GM23338 (cell line): ENCODE measurements around the gene PCSK1.

ENCODE experiments used
- CREB1 ChIP-seq: fragments of 250-450 bp; sonication (Bioruptor Pico); IDR thresholded peaks from 2 replicates; pipeline ENCODE4 v1.5.0; 2020; ENCODE audit warnings: low read depth, mild to moderate bottlenecking, moderate library complexity
- EZH2 ChIP-seq: fragments of 200-600 bp; sonication (generic); IDR thresholded peaks from one replicate; pipeline ENCODE4 v1.8.0; 2017; ENCODE audit warnings: antibody characterized with exemption, mild to moderate bottlenecking, low read depth; ENCODE audit not compliant: unreplicated experiment
- EZH2phosphoT487 ChIP-seq: fragments of 200-600 bp; sonication (generic); IDR thresholded peaks from one replicate; pipeline ENCODE4 v1.8.1; 2018; ENCODE audit warnings: antibody characterized with exemption; ENCODE audit not compliant: unreplicated experiment
- JUNB ChIP-seq: IDR thresholded peaks from one replicate; pipeline ENCODE4 v1.6.1; 2016; ENCODE audit warnings: antibody characterized with exemption; ENCODE audit not compliant: unreplicated experiment
- NANOG ChIP-seq: IDR thresholded peaks from 2 replicates; pipeline ENCODE4 v1.6.1; 2016; ENCODE audit warnings: antibody characterized with exemption, borderline replicate concordance
- POLR2AphosphoS5 ChIP-seq: IDR thresholded peaks from 2 replicates; pipeline ENCODE4 v1.6.1; 2016; ENCODE audit warnings: antibody characterized with exemption, low read depth
- STAT1 ChIP-seq: IDR thresholded peaks from one replicate; pipeline ENCODE4 v1.6.1; 2016; ENCODE audit warnings: antibody characterized with exemption; ENCODE audit not compliant: unreplicated experiment
- ZNF114 ChIP-seq: fragments of 250-450 bp; sonication (Bioruptor Pico); IDR thresholded peaks from 2 replicates; pipeline ENCODE4 v1.5.0; 2020; ENCODE audit warnings: mild to moderate bottlenecking, moderate library complexity
- ZNF331 ChIP-seq: fragments of 250-450 bp; sonication (Bioruptor Pico); IDR thresholded peaks from 2 replicates; pipeline ENCODE4 v1.5.0; 2020; ENCODE audit warnings: low read depth, mild to moderate bottlenecking, moderate library complexity
- TF ChIP-seq, protein P1 (sequence below), 2 experiments: fragments of 200-600 bp in 1 of 2; sonication (generic) in 1 of 2; conservative IDR thresholded peaks; 2 replicates each; pipeline versions ENCODE4 v1.5.1 to v1.6.1; 2016 to 2017; ENCODE audit warnings: antibody characterized with exemption in 2 of 2, low read depth in 2 of 2, mild to moderate bottlenecking in 2 of 2, moderate library complexity in 1 of 2
- TF ChIP-seq, protein P2 (sequence below): IDR thresholded peaks from one replicate; pipeline ENCODE4 v1.6.1; 2018; ENCODE audit warnings: antibody characterized with exemption; ENCODE audit not compliant: unreplicated experiment
- TF ChIP-seq, protein P3 (sequence below): IDR thresholded peaks from 2 replicates; pipeline ENCODE4 v1.6.1; 2016; ENCODE audit warnings: antibody characterized with exemption
- TF ChIP-seq, protein P4 (sequence below): fragments of 250-450 bp; sonication (Bioruptor Pico); IDR thresholded peaks from 2 replicates; pipeline ENCODE4 v1.5.0; 2020; ENCODE audit warnings: mild to moderate bottlenecking, moderate library complexity

DNA sequence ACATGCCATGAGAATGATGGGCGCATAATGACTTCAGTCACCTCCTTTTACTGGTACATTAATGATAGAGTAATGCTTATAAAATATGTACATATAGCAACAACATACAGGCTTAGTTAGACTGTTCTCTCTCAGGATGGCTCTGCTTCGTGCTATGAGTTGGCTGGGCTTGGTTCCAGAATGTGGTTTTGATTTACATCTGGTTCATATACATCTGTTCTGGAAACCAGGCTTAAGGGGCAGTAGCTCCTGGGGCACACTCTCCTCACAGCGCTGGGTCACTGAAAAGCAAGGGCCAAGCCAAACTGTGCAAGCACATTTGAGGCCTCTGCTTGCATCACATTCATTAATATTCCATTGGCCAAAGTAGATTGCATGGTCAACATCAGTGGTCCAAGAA, 44.9 kb downstream of the PCSK1 start:
- TF ChIP-seq EZH2phosphoT487 (no peak), POLR2AphosphoS5 (no peak), ZNF114 (CRISPR knock-in tag) (no peak), JUNB (no peak), EZH2 (no peak), CREB1 (CRISPR knock-in tag) (no peak), NANOG (no peak), STAT1 (no peak), ZNF331 (CRISPR knock-in tag) (no peak)
- TF ChIP-seq, protein P1, sequence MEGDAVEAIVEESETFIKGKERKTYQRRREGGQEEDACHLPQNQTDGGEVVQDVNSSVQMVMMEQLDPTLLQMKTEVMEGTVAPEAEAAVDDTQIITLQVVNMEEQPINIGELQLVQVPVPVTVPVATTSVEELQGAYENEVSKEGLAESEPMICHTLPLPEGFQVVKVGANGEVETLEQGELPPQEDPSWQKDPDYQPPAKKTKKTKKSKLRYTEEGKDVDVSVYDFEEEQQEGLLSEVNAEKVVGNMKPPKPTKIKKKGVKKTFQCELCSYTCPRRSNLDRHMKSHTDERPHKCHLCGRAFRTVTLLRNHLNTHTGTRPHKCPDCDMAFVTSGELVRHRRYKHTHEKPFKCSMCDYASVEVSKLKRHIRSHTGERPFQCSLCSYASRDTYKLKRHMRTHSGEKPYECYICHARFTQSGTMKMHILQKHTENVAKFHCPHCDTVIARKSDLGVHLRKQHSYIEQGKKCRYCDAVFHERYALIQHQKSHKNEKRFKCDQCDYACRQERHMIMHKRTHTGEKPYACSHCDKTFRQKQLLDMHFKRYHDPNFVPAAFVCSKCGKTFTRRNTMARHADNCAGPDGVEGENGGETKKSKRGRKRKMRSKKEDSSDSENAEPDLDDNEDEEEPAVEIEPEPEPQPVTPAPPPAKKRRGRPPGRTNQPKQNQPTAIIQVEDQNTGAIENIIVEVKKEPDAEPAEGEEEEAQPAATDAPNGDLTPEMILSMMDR (conservative IDR thresholded peaks at IDR 0.05; ENCODE audit: low read depth in 2 of 2): no peak
- TF ChIP-seq, protein P2, sequence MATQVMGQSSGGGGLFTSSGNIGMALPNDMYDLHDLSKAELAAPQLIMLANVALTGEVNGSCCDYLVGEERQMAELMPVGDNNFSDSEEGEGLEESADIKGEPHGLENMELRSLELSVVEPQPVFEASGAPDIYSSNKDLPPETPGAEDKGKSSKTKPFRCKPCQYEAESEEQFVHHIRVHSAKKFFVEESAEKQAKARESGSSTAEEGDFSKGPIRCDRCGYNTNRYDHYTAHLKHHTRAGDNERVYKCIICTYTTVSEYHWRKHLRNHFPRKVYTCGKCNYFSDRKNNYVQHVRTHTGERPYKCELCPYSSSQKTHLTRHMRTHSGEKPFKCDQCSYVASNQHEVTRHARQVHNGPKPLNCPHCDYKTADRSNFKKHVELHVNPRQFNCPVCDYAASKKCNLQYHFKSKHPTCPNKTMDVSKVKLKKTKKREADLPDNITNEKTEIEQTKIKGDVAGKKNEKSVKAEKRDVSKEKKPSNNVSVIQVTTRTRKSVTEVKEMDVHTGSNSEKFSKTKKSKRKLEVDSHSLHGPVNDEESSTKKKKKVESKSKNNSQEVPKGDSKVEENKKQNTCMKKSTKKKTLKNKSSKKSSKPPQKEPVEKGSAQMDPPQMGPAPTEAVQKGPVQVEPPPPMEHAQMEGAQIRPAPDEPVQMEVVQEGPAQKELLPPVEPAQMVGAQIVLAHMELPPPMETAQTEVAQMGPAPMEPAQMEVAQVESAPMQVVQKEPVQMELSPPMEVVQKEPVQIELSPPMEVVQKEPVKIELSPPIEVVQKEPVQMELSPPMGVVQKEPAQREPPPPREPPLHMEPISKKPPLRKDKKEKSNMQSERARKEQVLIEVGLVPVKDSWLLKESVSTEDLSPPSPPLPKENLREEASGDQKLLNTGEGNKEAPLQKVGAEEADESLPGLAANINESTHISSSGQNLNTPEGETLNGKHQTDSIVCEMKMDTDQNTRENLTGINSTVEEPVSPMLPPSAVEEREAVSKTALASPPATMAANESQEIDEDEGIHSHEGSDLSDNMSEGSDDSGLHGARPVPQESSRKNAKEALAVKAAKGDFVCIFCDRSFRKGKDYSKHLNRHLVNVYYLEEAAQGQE: no peak
- TF ChIP-seq, protein P3, sequence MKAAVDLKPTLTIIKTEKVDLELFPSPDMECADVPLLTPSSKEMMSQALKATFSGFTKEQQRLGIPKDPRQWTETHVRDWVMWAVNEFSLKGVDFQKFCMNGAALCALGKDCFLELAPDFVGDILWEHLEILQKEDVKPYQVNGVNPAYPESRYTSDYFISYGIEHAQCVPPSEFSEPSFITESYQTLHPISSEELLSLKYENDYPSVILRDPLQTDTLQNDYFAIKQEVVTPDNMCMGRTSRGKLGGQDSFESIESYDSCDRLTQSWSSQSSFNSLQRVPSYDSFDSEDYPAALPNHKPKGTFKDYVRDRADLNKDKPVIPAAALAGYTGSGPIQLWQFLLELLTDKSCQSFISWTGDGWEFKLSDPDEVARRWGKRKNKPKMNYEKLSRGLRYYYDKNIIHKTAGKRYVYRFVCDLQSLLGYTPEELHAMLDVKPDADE: no peak
- TF ChIP-seq, protein P4, sequence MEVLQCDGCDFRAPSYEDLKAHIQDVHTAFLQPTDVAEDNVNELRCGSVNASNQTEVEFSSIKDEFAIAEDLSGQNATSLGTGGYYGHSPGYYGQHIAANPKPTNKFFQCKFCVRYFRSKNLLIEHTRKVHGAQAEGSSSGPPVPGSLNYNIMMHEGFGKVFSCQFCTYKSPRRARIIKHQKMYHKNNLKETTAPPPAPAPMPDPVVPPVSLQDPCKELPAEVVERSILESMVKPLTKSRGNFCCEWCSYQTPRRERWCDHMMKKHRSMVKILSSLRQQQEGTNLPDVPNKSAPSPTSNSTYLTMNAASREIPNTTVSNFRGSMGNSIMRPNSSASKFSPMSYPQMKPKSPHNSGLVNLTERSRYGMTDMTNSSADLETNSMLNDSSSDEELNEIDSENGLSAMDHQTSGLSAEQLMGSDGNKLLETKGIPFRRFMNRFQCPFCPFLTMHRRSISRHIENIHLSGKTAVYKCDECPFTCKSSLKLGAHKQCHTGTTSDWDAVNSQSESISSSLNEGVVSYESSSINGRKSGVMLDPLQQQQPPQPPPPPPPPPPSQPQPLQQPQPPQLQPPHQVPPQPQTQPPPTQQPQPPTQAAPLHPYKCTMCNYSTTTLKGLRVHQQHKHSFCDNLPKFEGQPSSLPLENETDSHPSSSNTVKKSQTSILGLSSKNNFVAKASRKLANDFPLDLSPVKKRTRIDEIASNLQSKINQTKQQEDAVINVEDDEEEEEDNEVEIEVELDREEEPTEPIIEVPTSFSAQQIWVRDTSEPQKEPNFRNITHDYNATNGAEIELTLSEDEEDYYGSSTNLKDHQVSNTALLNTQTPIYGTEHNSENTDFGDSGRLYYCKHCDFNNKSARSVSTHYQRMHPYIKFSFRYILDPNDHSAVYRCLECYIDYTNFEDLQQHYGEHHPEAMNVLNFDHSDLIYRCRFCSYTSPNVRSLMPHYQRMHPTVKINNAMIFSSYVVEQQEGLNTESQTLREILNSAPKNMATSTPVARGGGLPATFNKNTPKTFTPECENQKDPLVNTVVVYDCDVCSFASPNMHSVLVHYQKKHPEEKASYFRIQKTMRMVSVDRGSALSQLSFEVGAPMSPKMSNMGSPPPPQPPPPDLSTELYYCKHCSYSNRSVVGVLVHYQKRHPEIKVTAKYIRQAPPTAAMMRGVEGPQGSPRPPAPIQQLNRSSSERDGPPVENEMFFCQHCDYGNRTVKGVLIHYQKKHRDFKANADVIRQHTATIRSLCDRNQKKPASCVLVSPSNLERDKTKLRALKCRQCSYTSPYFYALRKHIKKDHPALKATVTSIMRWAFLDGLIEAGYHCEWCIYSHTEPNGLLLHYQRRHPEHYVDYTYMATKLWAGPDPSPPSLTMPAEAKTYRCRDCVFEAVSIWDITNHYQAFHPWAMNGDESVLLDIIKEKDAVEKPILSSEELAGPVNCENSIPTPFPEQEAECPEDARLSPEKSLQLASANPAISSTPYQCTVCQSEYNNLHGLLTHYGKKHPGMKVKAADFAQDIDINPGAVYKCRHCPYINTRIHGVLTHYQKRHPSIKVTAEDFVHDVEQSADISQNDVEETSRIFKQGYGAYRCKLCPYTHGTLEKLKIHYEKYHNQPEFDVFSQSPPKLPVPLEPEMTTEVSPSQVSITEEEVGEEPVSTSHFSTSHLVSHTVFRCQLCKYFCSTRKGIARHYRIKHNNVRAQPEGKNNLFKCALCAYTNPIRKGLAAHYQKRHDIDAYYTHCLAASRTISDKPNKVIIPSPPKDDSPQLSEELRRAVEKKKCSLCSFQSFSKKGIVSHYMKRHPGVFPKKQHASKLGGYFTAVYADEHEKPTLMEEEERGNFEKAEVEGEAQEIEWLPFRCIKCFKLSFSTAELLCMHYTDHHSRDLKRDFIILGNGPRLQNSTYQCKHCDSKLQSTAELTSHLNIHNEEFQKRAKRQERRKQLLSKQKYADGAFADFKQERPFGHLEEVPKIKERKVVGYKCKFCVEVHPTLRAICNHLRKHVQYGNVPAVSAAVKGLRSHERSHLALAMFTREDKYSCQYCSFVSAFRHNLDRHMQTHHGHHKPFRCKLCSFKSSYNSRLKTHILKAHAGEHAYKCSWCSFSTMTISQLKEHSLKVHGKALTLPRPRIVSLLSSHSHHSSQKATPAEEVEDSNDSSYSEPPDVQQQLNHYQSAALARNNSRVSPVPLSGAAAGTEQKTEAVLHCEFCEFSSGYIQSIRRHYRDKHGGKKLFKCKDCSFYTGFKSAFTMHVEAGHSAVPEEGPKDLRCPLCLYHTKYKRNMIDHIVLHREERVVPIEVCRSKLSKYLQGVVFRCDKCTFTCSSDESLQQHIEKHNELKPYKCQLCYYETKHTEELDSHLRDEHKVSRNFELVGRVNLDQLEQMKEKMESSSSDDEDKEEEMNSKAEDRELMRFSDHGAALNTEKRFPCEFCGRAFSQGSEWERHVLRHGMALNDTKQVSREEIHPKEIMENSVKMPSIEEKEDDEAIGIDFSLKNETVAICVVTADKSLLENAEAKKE (CRISPR knock-in tag): no peak
